ENCODE results near the gene XPR1.

Gene XPR1

DNA sequence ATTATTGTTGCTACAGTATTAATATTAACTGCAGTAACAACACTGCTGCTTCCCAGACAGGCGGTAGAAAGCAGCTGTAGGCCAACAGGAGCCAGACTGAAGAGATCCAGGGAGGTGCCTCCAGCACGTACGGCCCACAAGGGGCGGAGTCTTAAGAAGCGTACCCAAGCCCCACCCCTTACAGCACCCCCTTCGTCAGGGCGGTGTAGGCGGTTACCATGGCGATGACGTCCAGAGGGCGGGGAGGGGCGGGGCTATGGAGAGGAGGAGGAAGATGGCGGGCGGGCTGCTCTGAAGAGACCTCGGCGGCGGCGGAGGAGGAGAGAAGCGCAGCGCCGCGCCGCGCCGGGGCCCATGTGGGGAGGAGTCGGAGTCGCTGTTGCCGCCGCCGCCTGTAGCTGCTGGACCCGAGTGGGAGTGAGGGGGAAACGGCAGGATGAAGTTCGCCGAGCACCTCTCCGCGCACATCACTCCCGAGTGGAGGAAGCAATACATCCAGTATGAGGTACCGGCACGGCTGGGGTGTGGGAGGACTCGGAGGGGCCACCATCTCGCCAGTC is at the start of gene XPR1:
Gene XPR1, plus strand, starts transcription at position 257 of the 560 bp plus-strand sequence. Its CDS starts 180 bp downstream, at position 437.
- peak; percentile 98 for DNase-seq

DNA sequence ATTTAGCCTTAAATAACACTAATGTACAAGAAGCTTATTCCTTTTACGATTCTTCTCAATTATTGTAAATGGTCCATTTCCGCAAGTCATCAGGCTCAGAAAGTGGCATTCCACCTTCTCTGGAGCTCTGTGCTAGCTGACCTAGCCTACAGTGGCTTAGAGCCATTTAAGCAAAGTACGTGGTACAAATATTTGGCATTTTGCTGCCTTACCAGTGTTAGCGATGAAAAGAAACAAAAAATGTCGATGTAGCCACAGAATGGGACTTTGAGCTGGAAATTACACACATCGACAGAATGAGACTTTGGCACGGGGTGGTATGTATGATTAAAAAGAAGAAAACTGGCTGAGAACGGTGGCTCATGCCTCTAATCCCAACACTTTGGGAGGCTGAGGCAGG is 47.0 kb upstream of the XPR1 start:
- no peak for DNase-seq

DNA sequence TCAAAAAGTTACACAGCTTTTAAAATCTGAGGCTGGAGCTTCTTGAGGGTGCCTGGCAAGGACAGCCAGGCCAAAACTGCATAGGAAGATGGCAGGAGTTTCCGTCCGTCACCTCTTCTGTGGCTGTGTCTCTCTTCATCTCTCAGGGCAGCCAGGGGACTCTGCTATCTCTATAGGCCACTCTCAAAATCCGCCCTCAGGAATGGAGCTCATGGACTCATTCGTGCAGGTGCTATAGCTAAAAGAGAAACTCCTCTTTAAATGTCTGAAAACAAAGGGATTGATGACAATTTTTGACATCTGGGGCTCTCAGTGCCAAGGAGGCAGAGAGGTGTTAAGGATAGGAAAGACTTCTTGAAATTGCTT is 45.8 kb upstream of the XPR1 start:
- no peak for DNase-seq

DNA sequence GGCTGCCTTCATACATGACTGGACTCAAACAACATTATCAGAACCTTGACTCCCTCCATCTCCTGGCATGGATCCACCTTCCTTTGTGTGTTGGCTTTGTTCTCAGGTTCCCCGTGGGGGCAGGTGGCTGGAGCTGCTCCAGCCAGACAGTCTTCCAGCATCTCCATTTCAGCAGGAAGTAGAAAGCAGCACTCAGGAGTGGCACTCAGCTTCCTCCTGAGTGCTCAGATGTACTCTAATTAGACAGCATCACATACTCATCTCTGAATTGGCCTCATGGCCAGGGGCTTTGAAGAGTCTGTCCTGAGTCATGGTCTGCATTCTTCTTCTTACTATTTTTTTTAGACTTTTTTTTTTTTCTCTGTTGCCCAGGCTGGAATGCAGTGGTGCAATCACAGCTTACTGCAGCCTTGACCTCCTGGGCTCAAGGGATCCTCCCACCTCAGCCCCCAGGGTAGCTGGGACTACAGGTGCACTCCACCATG is 45.1 kb upstream of the XPR1 start:
- no peak for DNase-seq

DNA sequence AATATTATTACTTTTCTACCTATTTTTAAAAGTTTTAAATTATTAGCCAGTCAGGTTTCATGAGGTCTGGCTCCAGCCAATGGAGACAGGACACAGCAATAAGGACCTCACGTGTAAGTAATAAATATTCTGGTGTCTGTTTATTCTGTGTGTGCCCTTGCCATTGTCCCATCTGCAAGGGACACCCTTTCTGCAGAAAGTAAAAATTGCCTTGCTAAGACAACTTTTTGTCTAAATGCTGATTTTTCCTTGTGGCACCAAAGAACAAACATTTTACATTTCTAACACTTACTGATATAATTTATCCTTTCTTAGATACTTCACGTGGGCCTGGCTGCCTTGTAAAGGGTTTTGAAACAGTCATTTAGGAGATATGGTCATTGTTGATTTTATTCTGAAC is 43.7 kb upstream of the XPR1 start:
- no peak for DNase-seq

DNA sequence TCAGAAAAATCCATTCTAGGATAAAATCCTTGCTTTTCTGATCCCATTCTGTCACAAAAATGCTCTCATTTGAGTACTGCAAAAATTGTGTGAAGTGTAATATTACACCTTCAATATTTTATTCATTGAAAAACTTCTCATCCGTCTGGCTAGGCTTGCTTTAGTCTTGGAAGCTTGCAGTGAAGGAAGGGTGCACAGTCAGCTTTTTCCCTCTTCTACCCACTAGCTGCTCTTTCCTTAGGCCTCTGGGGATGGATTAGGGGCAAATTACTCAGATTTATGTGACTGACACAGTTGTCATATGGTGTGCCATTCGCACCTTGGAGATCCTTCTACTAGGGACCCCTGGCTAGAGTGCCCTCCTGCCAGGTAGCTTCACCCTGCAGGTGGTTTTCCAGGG is 40.9 kb upstream of the XPR1 start:
- no peak for DNase-seq

DNA sequence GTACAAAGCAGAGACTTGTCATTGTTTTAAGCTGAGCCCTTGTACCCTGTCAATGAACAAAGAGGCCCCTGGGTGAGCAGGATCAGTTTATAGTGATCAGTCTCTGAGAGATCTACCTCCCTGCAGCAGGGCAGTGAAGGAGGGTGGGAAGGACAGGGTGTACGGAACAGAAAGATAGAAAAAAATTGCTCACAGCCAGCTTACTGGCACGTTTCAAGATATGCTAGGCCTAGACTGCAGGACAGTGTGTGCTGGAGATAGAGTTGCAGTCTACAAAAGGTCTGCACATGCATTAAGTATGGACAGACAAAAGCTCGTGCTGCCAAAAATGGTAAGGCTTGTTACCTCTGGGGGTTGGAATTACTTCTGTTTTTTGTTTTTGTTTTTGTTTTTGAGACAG is 38.4 kb upstream of the XPR1 start:
- DNase-seq = no peak

DNA sequence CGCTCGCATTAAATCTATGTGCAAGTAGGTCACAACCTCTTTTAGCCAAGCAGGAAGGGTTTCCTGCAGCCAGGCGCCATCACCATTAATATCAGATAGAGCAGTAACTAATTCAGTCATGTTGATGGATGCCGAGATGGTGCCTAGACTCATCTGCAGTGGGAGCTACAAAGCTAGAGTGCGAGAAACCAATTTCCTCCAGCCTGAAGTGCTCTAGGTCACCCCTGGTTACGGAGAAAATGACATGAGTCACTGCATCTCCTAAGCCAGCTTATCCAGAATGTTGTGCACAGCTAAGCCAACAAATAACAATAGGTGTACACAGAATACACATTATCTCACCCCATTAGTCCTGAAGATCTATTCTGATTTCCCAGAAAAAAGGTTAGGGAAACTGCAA is 37.1 kb upstream of the XPR1 start:
- no peak for DNase-seq

DNA sequence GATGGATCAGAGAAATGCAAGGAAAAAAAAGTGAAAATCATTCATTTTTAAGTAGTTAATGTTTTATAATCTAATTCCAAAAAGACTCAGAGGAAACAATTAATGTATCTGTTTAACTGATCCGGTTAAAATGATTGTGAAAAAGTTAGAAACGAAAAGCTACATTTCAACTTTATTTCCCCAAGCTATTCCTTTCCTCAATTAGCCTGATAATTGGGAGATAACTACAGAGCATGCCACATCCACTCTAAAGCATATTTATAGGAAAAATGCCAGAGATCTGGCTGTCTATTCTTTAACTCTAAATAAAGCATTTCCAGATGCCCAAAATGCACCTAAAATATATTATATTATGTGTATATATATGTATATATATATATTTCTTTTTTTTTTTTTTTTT is 35.9 kb upstream of the XPR1 start:
- DNase-seq = no peak

DNA sequence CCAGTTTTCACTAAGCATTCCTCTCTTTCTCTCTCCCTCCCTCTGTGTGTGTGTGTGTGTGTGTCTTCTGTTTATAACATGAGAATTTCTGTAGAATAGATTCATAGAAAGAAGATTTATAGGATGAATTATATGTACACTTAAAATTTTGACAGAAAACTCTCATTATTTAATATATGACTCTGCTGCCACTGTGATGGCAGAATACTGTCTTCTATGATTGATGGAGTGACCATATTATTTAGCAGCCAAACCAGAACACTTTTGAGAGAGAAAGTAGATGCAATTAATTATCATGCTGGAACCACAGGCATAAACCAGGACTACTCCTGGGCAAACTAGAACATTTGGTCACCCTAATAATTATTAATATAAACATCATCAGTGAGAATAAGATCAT is 34.3 kb upstream of the XPR1 start:
- DNase-seq = no peak

DNA sequence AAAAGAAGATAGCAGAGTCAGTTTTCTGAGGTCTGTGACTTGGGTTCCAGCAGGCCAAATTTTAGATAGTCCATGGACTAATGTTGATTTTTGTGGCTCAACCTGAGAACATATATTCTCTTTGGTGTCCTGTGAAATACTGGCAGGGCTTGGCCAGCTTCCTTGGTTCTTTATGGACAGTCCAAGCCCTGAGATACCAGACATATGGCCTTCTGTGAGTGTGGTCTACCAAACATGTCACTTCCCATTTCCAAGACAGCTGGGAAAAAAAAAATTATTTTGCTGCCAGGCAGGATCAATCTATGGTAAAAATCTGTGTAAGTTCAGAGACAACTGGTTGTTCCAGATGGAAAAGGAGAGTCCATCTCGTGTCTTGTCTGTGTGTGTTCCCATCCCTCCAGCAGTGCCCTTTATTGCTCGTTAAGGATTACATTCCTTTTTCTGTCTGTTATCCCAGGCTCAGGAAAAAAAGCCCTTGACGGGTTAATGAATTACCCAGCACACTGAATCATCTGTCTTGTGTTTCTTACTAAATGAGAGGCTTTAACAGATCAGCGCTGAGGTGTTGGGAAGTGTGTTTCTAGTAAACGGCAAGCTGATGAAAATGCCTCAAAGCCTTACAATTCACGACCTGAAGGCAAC is 33.4 kb upstream of the XPR1 start:
- DNase-seq = no peak

DNA sequence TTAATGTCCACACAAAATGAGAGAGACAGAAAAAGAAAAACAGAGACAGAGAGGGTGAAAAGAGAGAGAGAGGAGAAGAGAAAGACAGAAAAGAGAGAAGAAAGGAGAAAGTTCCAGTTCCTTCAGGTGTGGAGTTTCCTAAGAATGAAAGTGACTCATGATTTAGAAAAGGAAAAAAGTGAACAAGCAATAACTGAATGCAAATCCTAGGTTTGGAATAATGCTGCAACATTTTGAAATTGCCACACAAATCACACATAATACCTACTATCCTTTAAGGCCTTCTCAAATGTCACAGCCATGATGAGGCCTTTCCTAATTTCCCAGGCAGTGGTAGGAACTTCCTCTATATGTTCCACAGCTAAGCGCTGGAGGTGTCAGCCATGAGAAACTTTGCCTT is 31.5 kb upstream of the XPR1 start:
- no peak for DNase-seq

DNA sequence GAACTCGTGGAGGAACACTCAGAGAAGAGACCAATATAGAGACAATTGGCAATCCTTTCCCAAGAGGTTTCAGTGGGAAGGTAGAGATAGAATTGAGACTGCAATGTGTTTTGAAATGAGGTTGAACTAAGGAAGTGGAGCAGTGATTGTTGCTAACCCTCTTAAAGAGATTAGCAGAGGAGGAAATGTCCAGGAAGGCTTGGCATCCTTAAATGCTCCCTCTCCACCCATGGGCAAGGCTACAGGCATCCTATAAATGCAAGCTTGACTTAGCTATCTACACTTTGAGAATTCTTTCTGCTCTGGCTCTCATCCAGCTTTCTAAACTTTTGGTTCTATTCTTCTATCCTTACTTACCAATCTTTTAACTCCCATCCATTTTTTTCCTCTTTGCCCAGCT is 30.3 kb upstream of the XPR1 start:
- no peak for DNase-seq

DNA sequence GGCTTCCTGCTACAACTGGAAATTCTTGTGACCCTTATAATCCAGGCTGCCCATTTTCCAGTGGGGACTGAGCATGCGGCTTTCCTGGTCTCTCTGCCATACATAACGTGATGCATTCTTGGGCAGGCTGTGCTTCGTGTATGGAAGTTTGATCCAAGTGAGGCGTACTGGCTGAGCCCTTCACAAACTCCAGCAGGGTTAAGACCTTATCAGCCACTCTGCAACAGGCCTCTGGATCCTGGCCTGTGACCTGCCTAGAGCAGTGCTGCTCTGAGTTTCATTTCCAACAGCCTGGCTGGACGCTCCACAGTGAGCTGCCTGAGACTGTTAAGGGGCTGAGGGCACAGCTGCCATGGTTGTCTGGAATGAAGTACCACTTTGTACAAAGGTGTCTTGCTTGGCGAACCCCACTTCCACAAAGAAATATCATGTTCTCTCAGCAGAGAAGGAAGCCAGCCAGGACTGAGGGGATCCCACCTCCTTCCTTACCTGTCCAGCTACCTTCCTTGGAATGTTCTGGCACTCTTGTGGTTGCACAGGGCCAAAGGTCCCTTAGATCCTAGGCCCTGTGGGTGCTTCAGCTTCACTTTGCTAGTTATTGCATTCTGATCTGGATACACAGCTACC is 28.5 kb upstream of the XPR1 start:
- DNase-seq = no peak

DNA sequence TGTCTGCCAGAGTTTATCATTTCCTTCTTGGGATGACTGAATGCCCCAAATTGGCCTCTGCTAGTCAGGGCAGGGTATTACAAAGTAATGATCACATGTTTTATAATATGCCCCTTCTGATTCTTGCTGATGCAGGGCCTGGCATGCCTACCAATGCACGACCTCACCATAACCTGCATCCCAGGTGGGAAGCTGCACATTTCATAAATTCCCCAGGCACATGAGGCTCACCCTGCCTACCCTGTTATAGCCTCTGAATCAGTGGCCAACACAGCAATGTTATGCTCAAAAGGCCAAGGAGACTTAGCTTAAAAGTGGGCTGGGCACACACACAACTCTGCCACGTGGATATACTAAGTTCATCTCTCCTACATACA is 28.0 kb upstream of the XPR1 start:
- no peak for DNase-seq

DNA sequence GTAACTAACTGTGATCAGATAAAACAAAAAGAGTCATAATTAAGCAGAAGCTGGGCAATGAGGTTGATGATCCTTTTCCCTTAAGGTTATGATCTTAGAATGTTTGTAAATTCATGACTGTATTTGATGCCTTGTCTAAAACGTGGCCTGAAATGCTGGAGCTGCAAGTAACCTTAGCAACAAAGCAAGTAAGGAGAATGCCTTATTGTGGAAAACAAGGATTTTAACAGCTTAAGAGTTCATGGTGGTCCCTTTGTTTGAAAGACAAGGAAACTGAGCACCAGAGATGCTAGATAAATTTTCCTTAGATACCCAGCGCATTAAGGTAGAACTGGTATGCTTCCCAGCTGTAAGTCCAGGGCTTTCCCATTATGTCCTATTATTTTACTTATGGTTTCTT is 25.7 kb upstream of the XPR1 start:
- DNase-seq = no peak

DNA sequence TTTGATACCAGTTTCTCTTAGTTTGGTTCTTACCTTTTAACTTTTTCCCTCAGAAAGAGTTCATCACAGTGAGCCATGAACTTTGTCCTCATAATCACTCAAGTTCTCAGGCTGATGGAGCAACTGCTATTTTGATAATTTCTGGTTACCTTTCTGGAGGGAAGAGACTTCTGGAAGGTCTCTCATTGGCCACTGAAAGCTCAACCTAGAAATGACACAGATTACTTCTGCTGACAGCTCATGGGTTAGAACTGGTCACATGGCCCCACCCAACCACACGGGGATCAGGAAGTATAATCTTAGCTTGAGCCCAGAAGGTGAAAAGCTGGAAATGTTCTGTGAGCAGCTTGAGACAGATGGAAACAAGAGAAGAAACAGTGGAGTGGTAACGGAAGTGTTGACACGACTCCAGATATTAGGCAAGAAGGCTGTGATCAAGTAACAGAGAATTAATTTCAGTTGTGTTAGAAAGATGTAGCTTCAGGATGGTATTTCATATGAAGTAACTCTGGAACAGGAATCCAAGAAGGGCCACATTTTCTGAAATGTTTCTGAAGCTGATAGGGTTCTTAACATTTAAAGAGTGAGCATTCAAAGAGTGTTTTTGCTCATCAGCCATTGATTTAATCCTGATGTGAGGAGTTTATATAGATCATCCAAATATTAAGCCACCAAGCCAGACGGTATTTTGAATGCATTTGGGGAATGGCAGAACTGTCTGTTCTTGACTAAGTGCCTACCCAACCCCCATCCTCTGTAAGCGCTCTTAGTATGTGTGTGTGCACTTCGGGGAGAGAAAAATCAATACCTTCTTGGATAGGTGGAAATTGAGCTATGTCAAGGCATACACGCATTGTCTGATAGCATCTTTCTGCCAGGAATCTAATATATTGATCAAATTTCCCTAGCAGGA is 21.9 kb upstream of the XPR1 start:
- no peak for DNase-seq

DNA sequence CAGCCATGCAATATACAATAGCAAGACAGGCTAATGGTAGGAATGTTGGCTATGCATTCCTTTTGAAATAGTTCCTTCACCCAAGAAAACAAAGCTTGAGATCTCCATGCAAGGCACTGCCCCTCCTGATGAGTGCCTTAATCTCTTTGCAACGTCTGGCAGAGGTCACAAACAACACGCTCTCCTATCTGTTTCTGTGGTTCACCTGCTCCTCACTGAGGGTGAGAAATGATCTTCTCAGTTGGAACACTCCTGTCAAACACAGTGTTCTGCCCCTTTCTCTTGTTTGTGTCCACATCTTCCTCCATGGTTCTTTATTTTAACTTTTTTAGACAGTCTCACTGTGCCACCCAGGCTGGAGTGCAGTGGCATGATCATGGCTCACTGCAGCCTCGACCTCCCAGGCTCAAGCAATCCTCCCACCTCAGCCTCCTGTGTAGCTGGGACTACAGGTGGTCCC is 21.2 kb upstream of the XPR1 start:
- DNase-seq = no peak

DNA sequence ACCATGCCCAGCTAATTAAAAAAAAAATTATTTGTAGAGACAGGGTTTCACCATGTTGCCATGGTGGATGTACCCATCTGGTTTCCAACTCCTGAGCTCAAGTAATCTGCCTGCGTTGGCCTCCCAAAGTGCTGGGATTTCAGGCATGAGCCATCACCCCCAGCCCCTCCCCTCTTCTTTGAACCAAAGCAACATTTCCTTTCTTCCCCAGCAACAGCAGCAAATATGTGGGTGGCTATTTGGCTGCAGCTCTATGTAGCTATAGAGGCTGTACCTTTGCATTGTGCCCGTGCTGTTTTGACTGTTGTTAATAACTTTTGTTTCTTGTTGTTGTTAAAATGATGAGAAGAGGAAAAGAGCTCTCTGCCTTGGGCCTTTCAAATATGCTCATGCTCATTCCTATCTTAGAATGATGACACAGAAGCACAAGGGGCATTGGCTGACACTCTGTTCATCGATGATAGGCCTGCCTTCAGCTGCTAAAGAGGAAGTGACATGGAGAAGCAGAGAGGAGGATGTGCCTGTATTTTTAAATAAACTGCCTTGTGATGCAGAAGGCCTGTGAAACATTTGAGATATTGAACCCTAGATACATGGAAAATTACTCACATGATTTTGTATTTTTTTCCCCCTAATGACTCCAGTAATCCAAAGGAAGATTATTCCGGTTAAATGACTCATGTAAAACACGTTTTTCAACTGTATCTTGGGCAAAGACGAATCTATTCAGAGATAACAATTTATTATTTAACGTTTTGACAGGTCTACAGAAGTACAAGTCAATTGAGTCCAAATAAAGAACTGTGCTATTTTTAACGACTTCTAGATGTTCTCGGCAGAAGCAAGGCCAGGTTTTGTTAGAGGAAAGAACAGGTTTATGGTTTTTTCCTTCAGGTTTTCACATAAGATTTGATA is 20.5 kb upstream of the XPR1 start:
- DNase-seq = peak; percentile 18

DNA sequence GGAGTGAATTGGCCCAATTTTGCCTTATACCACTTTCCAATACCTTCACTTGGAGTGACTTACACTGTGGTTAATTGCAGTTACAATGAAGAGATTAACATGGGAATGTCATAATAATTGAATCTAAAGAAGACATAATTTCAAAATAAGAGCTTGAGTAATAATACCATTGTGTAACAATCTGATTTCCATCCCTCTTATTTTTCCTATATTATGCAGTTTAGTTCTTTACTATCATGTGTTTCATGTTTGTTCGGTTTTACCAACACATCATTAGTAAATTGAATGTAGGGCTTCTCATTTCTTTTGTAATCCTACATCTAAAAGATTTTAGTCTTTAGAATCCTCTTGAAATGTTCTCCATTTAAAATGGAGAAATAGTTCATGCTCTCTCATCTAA is 19.2 kb upstream of the XPR1 start:
- DNase-seq = no peak

DNA sequence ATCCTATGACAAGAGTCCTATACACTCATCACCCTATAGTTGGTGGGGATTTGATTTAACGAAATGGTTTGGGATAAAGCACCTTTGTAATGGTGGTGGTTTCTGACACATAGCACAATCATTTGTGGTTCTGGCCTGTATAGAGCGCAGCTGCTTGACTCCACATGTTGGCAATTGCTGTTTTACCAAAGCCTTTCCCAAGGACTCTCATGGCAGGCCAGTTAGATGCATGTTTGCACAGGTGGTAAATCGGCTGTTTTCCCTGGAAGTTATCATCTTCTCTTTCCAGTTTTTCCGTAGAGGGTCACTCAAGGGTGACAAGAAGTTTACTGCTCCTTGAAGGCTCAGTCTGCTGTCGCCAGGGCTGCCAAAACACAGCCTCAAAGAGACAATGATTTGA is 17.1 kb upstream of the XPR1 start:
- DNase-seq = no peak

DNA sequence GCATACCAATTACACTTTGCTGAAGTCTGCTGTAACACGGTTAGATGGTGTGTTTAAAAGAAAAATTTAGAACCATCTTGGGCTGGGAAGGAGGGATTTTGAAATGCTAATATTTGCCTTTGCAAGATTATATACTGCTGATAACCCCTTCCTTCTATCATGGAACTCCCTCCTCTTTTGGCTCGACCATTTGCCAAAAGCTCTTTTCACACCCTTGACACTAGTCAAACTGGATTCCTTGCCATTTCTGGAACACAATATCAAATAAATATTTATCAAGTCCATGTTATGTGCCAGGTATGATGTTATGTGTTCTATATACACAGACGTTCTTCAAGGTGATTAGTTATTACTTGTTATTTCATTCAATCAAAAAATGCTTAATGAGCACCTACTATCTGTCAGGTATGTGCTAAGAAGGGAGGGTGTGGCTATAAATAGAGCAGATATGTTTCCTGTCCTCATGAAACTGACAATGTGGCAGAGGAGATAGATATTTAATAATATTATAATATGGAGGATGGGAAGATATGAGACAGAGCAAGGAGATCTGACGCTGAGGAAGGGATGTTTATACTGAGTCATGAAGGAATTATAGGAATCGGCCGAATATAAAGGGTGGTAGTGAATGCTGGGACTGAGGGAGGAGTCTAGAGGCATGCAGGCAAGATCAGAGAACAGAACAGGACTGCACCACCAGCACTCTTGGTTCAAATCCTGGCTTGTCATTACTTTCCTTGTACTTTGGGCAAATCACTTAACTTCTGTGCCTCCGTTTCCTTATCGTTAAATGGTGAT is 16.1 kb upstream of the XPR1 start:
- no peak for DNase-seq

Data from midbrain (tissue), 1 donor.